Activated CD4-positive, alpha-beta memory T cell treated with anti-CD3 and anti-CD28 coated beads for 36 hours (primary cell): ENCODE measurements around the gene BARHL1. TPM values are rescaled to one million over a fixed set of nuclear protein-coding genes. Genes with fewer than 3 reads are reported as not detected.
A peak's percentile ranks its signal among the peaks of the same experiment; 100 is the strongest.
"Not testable (repeated sequence)": the region's sequence is repeated elsewhere in the genome, so short reads cannot be mapped to it uniquely, and the experiment has no call there.

Experiments
- CTCF ChIA-PET: fragments of 350-600 bp; sonication (Branson Sonifier 250); formaldehyde crosslinking; loops from one replicate; lab custom pipeline; 2021; ENCODE audit warnings: antibody characterized with exemption, inconsistent platforms; lab: Charles Lee
- POLR2A ChIA-PET: fragments of 350-600 bp; sonication (Branson Sonifier 250); formaldehyde crosslinking; loops from one replicate; lab custom pipeline; 2021; ENCODE audit warnings: antibody characterized with exemption; lab: Charles Lee
- DNase-seq: peaks from one replicate; pipeline ENCODE4 v3.0.0-alpha.2; 2020
- H3K27ac Mint-ChIP-seq: one replicate; pipeline ENCODE4 v1.8.0; 2021; ENCODE audit warnings: mixed read lengths
- H3K27me3 Mint-ChIP-seq: one replicate; pipeline ENCODE4 v1.8.0; 2021; ENCODE audit warnings: mixed read lengths
- H3K36me3 Mint-ChIP-seq: one replicate; pipeline ENCODE4 v1.8.0; 2021; ENCODE audit warnings: mixed read lengths
- H3K4me1 Mint-ChIP-seq: one replicate; pipeline ENCODE4 v1.8.0; 2021; ENCODE audit warnings: low read depth, mixed read lengths
- H3K4me3 Mint-ChIP-seq: one replicate; pipeline ENCODE4 v1.8.0; 2021; ENCODE audit warnings: mild to moderate bottlenecking, mixed read lengths
- H3K9me3 Mint-ChIP-seq: one replicate; pipeline ENCODE4 v1.8.0; 2021; ENCODE audit warnings: mixed read lengths
- intact Hi-C: fragments of 100-400 bp; cut with micrococcal nuclease; formaldehyde crosslinking; loops from one replicate; pipeline ENCODE4 v1.15.1; 2023
- total RNA-seq, 2 experiments: library from RNA; stranded (reverse); gene quantifications; one replicate each; pipeline ENCODE4 v1.2.3, GENCODE V29; 2021

BARHL1 gene
- total RNA-seq, 2 experiments from 2014 or later = not detected

DNA sequence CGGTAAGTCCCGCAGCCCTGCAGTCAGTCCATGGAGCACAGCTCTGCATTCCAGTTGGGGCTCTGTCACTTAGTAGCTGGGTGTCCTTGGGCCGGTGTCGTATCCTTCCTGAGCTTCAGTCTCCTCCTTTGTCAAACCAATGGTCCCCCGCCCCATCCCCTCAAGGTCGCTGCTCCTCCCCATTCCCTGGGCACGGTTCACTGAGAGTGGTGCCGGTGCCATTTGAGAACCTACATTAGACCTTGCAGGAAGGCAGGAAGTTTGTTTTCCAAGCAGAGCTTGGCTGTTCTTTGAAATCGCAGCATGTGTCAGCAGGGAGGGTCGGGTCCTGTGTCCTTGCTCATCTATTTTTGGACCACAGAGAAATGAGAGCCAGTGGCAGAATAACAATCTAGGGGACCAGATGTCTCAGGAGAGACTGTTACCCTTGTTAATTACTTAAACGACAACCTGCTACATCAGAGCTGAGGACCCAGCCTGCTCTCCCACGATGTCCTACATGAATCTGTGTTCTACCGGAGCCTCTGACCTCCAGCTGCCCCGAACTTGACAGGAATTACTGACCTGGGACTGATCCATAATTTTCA is 21.7 kb upstream of the BARHL1 start:
- peaks cover 16% of the 10 kb centered on the region for H3K27me3 Mint-ChIP-seq
- intact Hi-C loops = no loop called here
- POLR2A ChIA-PET = no interaction called here

GRCh38 chr9:132562306-132562573 is 20.2 kb upstream of the BARHL1 start:
- no peak for DNase-seq
- intact Hi-C loops = no loop called here
- Mint-ChIP-seq H3K36me3 (no peaks in the 10 kb centered on the region), H3K27ac (no peak overlapping the region), H3K4me1 (no peaks in the 10 kb centered on the region), H3K9me3 (peaks cover 5% of the 10 kb centered on the region), H3K27me3 (peaks cover 15% of the 10 kb centered on the region), H3K4me3 (no peak overlapping the region)
- CTCF ChIA-PET = no interaction called here
- POLR2A ChIA-PET = no interaction called here

More for the DNA sequence above, 21.7 kb upstream of the BARHL1 start:
- H3K36me3 Mint-ChIP-seq = no peaks in the 10 kb centered on the region
- H3K4me3 Mint-ChIP-seq = no peak overlapping the region
- no peaks in the 10 kb centered on the region for H3K4me1 Mint-ChIP-seq
- CTCF ChIA-PET = interaction anchor here (1.2 kb wide), 1 partner anchor 14 kb away, joined by 3 read pairs; no protein-coding TSS in a partner anchor
- no peak overlapping the region for H3K27ac Mint-ChIP-seq
- DNase-seq = no peak
- H3K9me3 Mint-ChIP-seq = peaks cover 5% of the 10 kb centered on the region

GRCh38 chr9:132564526-132564925 is 17.9 kb upstream of the BARHL1 start:
- Mint-ChIP-seq H3K27ac (no peak overlapping the region), H3K4me3 (no peak overlapping the region), H3K36me3 (no peaks in the 10 kb centered on the region), H3K9me3 (peaks cover 3% of the 10 kb centered on the region), H3K27me3 (peaks cover 8% of the 10 kb centered on the region), H3K4me1 (no peaks in the 10 kb centered on the region)
- ChIA-PET CTCF (interaction anchor here (0.6 kb wide), 1 partner anchor 11 kb away, joined by 3 read pairs; no protein-coding TSS in a partner anchor), POLR2A (no interaction called here)
- no peak for DNase-seq
- intact Hi-C loops = no loop called here

- not testable (repeated sequence) for H3K36me3 Mint-ChIP-seq, H3K27ac Mint-ChIP-seq
These were observed 13.6 kb upstream of the BARHL1 start for GRCh38 chr9:132568787-132569186.

DNA sequence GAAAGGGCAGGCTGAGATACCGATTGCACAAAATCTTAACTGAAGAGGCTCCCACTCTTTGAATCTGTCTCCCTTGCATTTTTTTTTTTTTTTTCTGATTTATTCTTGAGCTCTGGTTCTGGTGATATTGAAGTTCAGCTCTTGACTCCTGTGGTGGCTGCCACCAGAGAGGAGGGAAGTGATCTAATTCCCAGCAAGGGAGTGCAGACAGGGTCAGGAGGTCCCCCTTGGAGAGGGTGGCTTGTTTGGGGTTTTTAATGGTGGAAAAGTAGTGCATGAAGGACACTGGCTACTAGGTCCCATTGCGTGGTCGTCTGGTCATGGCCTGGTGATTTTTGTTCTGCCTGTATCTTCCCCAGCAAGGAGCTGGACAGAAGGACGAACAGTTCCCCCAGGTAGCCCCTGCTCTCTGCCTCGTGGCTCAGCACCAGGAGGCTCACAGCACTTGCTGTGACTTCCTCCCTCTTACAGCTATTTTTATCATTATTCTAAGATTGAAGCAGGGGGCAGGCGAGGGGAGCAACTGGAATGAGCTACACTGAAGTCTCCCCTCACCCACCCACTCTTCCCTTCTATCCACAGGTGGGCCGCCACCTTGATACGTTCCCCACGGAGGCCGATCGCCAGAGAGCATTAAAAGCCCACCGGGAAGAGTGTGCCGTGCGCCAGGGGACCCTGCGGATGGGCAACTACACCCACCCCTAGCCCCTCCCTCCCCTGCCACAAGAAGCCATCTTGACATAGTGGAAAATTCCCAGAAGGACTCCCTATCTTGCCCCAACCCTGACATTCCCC is 10.4 kb upstream of the BARHL1 start:
- H3K27me3 Mint-ChIP-seq = peaks cover 26% of the 10 kb centered on the region
- H3K4me1 Mint-ChIP-seq = no peaks in the 10 kb centered on the region
- H3K4me3 Mint-ChIP-seq = no peak overlapping the region
- H3K9me3 Mint-ChIP-seq = no peaks in the 10 kb centered on the region
- no peaks in the 10 kb centered on the region for H3K36me3 Mint-ChIP-seq
- CTCF ChIA-PET = interaction anchor here (0.7 to 1.0 kb wide), 2 partner anchors 65 to 160 kb away, joined by 3 read pairs; no protein-coding TSS in a partner anchor
- POLR2A ChIA-PET = no interaction called here
- H3K27ac Mint-ChIP-seq = no peak overlapping the region
- no peak for DNase-seq
- intact Hi-C loops = no loop called here

More at GRCh38 chr9:132568787-132569186, 13.6 kb upstream of the BARHL1 start:
- DNase-seq, CTCF ChIA-PET, H3K4me1 Mint-ChIP-seq, intact Hi-C loops, H3K4me3 Mint-ChIP-seq, POLR2A ChIA-PET, H3K9me3 Mint-ChIP-seq, H3K27me3 Mint-ChIP-seq: not testable (repeated sequence)

- no peak for DNase-seq
- POLR2A ChIA-PET = no interaction called here
- Mint-ChIP-seq H3K36me3 (no peaks in the 10 kb centered on the region), H3K9me3 (no peaks in the 10 kb centered on the region), H3K4me1 (no peaks in the 10 kb centered on the region), H3K27ac (no peak overlapping the region), H3K4me3 (no peak overlapping the region), H3K27me3 (peaks cover 34% of the 10 kb centered on the region)
- intact Hi-C loops = no loop called here
- CTCF ChIA-PET = interaction anchor here (6.7 kb wide), 1 partner anchor 159 kb away, joined by 46 read pairs; no protein-coding TSS in a partner anchor
These were observed 9.5 kb upstream of the BARHL1 start for GRCh38 chr9:132572921-132573320.

DNA sequence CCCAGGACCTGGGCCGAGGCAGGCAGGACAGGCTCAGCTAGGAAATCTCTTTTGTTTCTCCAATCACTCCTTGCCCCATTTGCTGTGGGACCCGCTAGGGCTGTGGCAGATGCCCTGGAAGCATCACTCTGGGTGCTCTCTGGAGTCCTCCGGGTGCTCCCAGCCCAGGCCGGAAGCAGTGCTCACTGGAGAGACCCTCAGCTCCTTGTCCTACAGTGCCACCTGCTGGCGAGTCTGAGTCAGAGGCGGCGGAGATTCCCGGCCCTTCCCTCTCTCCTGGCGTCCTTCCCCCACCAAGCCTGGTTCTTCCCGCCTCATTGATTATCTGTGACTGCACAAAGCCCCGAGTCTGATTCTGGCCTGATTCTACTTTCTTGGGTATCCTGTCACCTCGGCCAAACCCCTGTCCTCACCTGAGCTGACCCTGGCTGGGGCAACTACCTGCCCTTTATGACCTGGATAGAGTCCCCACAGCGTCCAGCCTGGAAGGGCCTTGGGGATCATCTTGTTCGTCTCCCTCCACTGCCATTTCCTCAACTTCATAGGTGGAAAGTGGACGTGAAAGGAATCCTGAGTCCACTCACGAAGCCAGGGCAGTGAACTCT is 7.3 kb upstream of the BARHL1 start:
- Mint-ChIP-seq H3K36me3 (no peaks in the 10 kb centered on the region), H3K9me3 (no peaks in the 10 kb centered on the region), H3K27me3 (peaks cover 46% of the 10 kb centered on the region), H3K4me1 (no peaks in the 10 kb centered on the region), H3K4me3 (no peak overlapping the region), H3K27ac (no peak overlapping the region)
- DNase-seq = peak; percentile 67
- POLR2A ChIA-PET = no interaction called here
- intact Hi-C loops = loop anchor here (5.0 kb wide), 1 partner anchor 68 kb away; no protein-coding TSS in a partner anchor
- CTCF ChIA-PET = interaction anchor here (0.8 to 6.7 kb wide), 7 partner anchors 10 to 171 kb away, joined by 3 to 46 read pairs (median 3); no protein-coding TSS in a partner anchor

DNA sequence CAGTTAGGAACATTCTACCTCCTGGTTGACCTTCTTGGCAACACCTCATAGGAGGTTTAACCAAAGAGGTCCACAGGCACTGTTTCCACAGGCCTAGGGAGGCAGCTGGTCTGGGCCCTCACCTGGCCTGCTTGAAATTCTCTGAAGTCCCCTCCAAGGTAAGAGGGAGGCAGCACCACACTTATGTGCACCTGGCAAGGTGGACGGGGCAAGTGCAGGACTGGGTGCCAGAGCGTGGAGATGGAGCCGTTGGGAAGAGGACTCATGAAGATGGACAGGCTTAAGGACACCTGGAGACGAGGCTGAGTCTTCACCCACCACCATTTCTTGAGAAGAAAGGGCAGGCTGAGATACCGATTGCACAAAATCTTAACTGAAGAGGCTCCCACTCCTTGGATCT is 6.6 kb upstream of the BARHL1 start:
- intact Hi-C loops = loop anchor here (5.0 kb wide), 1 partner anchor 69 kb away; no protein-coding TSS in a partner anchor
- Mint-ChIP-seq H3K4me3 (no peak overlapping the region), H3K4me1 (no peaks in the 10 kb centered on the region), H3K36me3 (no peaks in the 10 kb centered on the region), H3K27me3 (peaks cover 49% of the 10 kb centered on the region), H3K9me3 (no peaks in the 10 kb centered on the region), H3K27ac (no peak overlapping the region)
- no peak for DNase-seq
- POLR2A ChIA-PET = no interaction called here
- CTCF ChIA-PET = interaction anchor here (1.0 to 6.7 kb wide), 4 partner anchors 11 to 171 kb away, joined by 3 to 46 read pairs (median 3); no protein-coding TSS in a partner anchor

DNA sequence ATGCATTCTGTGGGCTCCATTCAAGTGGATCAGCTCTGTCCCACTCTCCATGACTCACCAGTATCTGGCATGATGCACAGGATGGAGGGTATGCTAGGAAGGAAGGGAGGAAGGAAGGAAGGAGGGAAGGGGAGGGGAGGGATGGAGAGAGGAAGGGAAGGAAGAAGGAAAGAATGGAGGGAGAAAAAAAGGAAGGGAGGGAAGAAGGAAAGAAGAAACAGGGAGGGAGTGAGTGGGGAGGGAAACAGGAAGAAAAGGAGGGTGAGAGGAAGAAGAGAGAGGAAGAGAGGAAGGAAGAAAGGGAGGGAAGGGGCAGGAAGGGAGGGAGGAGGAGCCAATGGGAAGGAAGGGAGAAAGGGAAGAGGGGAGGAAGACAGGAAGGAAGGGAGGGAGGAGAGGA is 5.3 kb upstream of the BARHL1 start:
- POLR2A ChIA-PET = no interaction called here
- CTCF ChIA-PET = interaction anchor here (6.7 kb wide), 1 partner anchor 163 kb away, joined by 46 read pairs; no protein-coding TSS in a partner anchor
- DNase-seq = no peak
- intact Hi-C loops = loop anchor here (5.0 kb wide), 1 partner anchor 70 kb away; no protein-coding TSS in a partner anchor
- no peaks in the 10 kb centered on the region for H3K9me3 Mint-ChIP-seq
- no peaks in the 10 kb centered on the region for H3K36me3 Mint-ChIP-seq
- no peak overlapping the region for H3K27ac Mint-ChIP-seq
- H3K4me3 Mint-ChIP-seq = no peak overlapping the region
- H3K27me3 Mint-ChIP-seq = peaks cover 57% of the 10 kb centered on the region
- peaks cover 8% of the 10 kb centered on the region for H3K4me1 Mint-ChIP-seq

GRCh38 chr9:132578367-132578932 is 4.0 kb upstream of the BARHL1 start:
- CTCF ChIA-PET = interaction anchor here (6.7 kb wide), 1 partner anchor 165 kb away, joined by 46 read pairs; no protein-coding TSS in a partner anchor
- Mint-ChIP-seq H3K27me3 (peaks cover 59% of the 10 kb centered on the region), H3K36me3 (no peaks in the 10 kb centered on the region), H3K4me1 (peaks cover 8% of the 10 kb centered on the region), H3K27ac (no peak overlapping the region), H3K4me3 (no peak overlapping the region), H3K9me3 (no peaks in the 10 kb centered on the region)
- no peak for DNase-seq
- POLR2A ChIA-PET = no interaction called here
- intact Hi-C loops = loop anchor here (5.0 kb wide), 1 partner anchor 71 kb away; no protein-coding TSS in a partner anchor

DNA sequence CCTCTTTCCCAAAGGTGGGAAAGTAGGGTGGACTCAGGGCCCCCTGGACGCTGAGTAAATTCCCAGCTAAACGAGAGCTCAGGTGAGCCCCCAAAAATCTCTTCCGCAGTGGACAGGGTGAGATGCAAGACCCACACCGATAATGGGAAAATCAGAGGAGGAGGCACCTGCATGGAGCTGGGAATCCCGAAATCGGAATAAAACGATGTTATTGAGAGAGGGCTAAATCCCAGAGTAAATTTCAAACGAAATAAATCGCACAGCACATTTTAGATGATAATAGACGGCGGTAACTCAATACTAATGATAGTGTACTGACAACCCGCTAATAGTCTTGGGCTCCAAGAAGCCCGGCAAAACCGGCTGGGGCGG is 3.0 kb upstream of the BARHL1 start:
- ChIA-PET POLR2A (no interaction called here), CTCF (interaction anchor here (6.7 kb wide), 1 partner anchor 166 kb away, joined by 46 read pairs; no protein-coding TSS in a partner anchor)
- Mint-ChIP-seq H3K27me3 (peaks cover 61% of the 10 kb centered on the region), H3K4me1 (peaks cover 8% of the 10 kb centered on the region), H3K9me3 (no peaks in the 10 kb centered on the region), H3K27ac (no peak overlapping the region), H3K36me3 (no peaks in the 10 kb centered on the region), H3K4me3 (no peak overlapping the region)
- intact Hi-C loops = loop anchor here (5.0 kb wide), 1 partner anchor 72 kb away; no protein-coding TSS in a partner anchor
- no peak for DNase-seq
